K562 (cell line): Measurements from ENCODE around the gene SH2B2. TPM values are rescaled to one million over a fixed set of nuclear protein-coding genes. Genes with fewer than 3 reads are reported as not detected.

ENCODE experiments used
- ATAC-seq: fragments of 200-7000 bp; cut with Tn5 transposase; 3 replicates; pipeline ENCODE4 v1.9.1; 2020; ENCODE audit warnings: moderate library complexity
- BruUV-seq: library from RNA; stranded (reverse); fragments of 400-500 nt; replicated peaks from 2 replicates; lab custom pipeline; 2021; lab: Mats Ljungman, UMichigan
- CTCF ChIA-PET: fragments of 300-600 bp; formaldehyde crosslinking; extraction: SDS; loops from one replicate; lab custom pipeline; 2021; ENCODE audit warnings: low intra/inter-chr PET ratio; lab: Yijun Ruan, JAX
- POLR2A ChIA-PET: fragments of 300-600, 350-650 bp; sonication (Branson Sonifier 250); formaldehyde crosslinking; extraction: SDS; loops from one replicate; lab custom pipeline; 2021; ENCODE audit warnings: antibody characterized with exemption, inconsistent platforms; lab: Yijun Ruan, JAX
- DNase-seq, 4 experiments: peaks; one replicate each; pipeline versions ENCODE4 v3.0.0 to v3.0.0-alpha.2; 2011 to 2018; ENCODE audit warnings: low spot score in 3 of 4, mixed read lengths in 3 of 4; ENCODE audit errors: extremely low read depth in 1 of 4
- FAIRE-seq: peaks from 2 replicates; lab custom pipeline; 2011; peaks lifted over from hg19 to GRCh38; lab: Jason Lieb, UNC
- H2AFZ ChIP-seq: 2 replicates; pipeline ENCODE4 v1.6.0; 2011; ENCODE audit warnings: low read depth, low read length, control low read depth, inconsistent platforms
- H3K27ac ChIP-seq: fragments of 200-600 bp; 3 replicates; pipeline ENCODE4 v1.8.0; 2011; ENCODE audit warnings: low read depth, mild to moderate bottlenecking, control low read depth, inconsistent platforms, low read length, moderate library complexity, mixed read lengths; ENCODE audit errors: extremely low read depth
- H3K27me3 ChIP-seq, 2 experiments: fragments of 300-600 bp in 1 of 2; 2 replicates in 1 of 2; 3 replicates in 1 of 2; pipeline versions ENCODE4 v1.6.0 to v1.8.0; 2011; ENCODE audit warnings: inconsistent platforms in 2 of 2, low read length in 2 of 2, mild to moderate bottlenecking in 1 of 2, mixed read lengths in 1 of 2, moderate library complexity in 1 of 2; ENCODE audit not compliant: control insufficient read depth in 2 of 2, insufficient read depth in 2 of 2
- H3K36me3 ChIP-seq: fragments of 300-600 bp; 3 replicates; pipeline ENCODE4 v1.8.0; 2011; ENCODE audit warnings: mild to moderate bottlenecking, low read length, inconsistent platforms; ENCODE audit not compliant: control insufficient read depth, insufficient read depth
- H3K4me1 ChIP-seq, 2 experiments: fragments of 200-600 bp in 1 of 2; replicated peaks in 1 of 2; 2 replicates in 1 of 2; 3 replicates in 1 of 2; pipeline versions ENCODE4 v1.5.1 to v1.8.0; 2011; ENCODE audit warnings: inconsistent platforms in 2 of 2, low read length in 2 of 2, mild to moderate bottlenecking in 1 of 2, mixed read lengths in 1 of 2, moderate library complexity in 1 of 2; ENCODE audit not compliant: control insufficient read depth in 2 of 2, insufficient read depth in 2 of 2
- H3K4me2 ChIP-seq: 2 replicates; pipeline ENCODE4 v1.6.1; 2011; ENCODE audit warnings: low read length, control low read depth, inconsistent platforms, mixed read lengths; ENCODE audit not compliant: insufficient read depth
- H3K4me3 ChIP-seq: fragments of 200-600 bp; sonication (generic), shearing (Covaris generic); 2 replicates; pipeline ENCODE4 v1.5.1; 2016; ENCODE audit warnings: control low read depth, inconsistent platforms
- H3K79me2 ChIP-seq: fragments of 200-600 bp; 3 replicates; pipeline ENCODE4 v1.8.0; 2011; ENCODE audit warnings: low read length, inconsistent platforms; ENCODE audit not compliant: control insufficient read depth, insufficient read depth
- H3K9ac ChIP-seq, 2 experiments: 2 replicates each; pipeline versions ENCODE4 v1.6.0 to v1.6.1; 2011; ENCODE audit warnings: low read depth in 2 of 2, low read length in 2 of 2, control low read depth in 1 of 2, inconsistent platforms in 1 of 2, mild to moderate bottlenecking in 1 of 2, mixed read lengths in 1 of 2; ENCODE audit not compliant: insufficient read depth in 1 of 2
- H3K9me1 ChIP-seq: one replicate; pipeline ENCODE4 v1.6.0; 2011; ENCODE audit warnings: inconsistent platforms, mild to moderate bottlenecking, low read length, moderate library complexity; ENCODE audit not compliant: control insufficient read depth, insufficient read depth
- H3K9me3 ChIP-seq: replicated peaks from 2 replicates; pipeline ENCODE4 v1.5.1; 2011; ENCODE audit warnings: low read depth, low read length, inconsistent platforms; ENCODE audit not compliant: control insufficient read depth, insufficient read depth
- H4K20me1 ChIP-seq: replicated peaks from 2 replicates; pipeline ENCODE4 v1.6.1; 2011; ENCODE audit warnings: low read length, inconsistent platforms, mixed read lengths; ENCODE audit not compliant: control insufficient read depth, insufficient read depth
- ARID1B ChIP-seq: fragments of 450-650 bp; IDR thresholded peaks from 2 replicates; pipeline ENCODE4 v1.6.1; 2016; ENCODE audit warnings: antibody characterized with exemption, mild to moderate bottlenecking, inconsistent platforms
- BMI1 ChIP-seq: fragments of 150-350 bp; IDR thresholded peaks from 2 replicates; pipeline ENCODE4 v1.6.1; 2014; ENCODE audit warnings: low read length
- CCNT2 ChIP-seq: IDR thresholded peaks from 2 replicates; pipeline ENCODE4 v1.6.1; 2011; ENCODE audit warnings: borderline replicate concordance, low read depth, mild to moderate bottlenecking, moderate library complexity, mixed read lengths, low read length; ENCODE audit not compliant: insufficient read length; ENCODE audit errors: extremely low read depth
- FOXJ2 ChIP-seq: fragments of 200-800 bp; sonication (Bioruptor generic); IDR thresholded peaks from 2 replicates; pipeline ENCODE4 v1.6.1; 2016; ENCODE audit warnings: missing genetic modification characterization, missing compliant biosample characterization
- FUS ChIP-seq: fragments of 200-400 bp; formaldehyde crosslinking; optimal IDR thresholded peaks from 2 replicates; pipeline ENCODE3; 2017; ENCODE audit warnings: low read depth, low read length
- HNRNPUL1 ChIP-seq: fragments of 200-400 bp; formaldehyde crosslinking; IDR thresholded peaks from 2 replicates; pipeline ENCODE4 v1.6.1; 2017; ENCODE audit warnings: low read length
- MECOM ChIP-seq: fragments of 250-450 bp; sonication (Bioruptor Pico); IDR thresholded peaks from 2 replicates; pipeline ENCODE4 v1.8.0; 2022; ENCODE audit warnings: inconsistent platforms
- NCOA4 ChIP-seq: fragments of 450-650 bp; IDR thresholded peaks from 2 replicates; pipeline ENCODE4 v1.6.1; 2018; ENCODE audit warnings: mild to moderate bottlenecking; ENCODE audit not compliant: partially characterized antibody
- NR3C1 ChIP-seq: sonication (generic); formaldehyde crosslinking; IDR thresholded peaks from 2 replicates; pipeline ENCODE4 v1.8.1; 2022; ENCODE audit warnings: missing genetic modification reagents
- PCBP2 ChIP-seq: fragments of 200-400 bp; formaldehyde crosslinking; IDR thresholded peaks from 2 replicates; pipeline ENCODE4 v1.6.1; 2018; ENCODE audit warnings: low read length, low read depth, mild to moderate bottlenecking, moderate library complexity; ENCODE audit not compliant: poor library complexity, severe bottlenecking
- SAFB2 ChIP-seq: fragments of 200-400 bp; formaldehyde crosslinking; IDR thresholded peaks from 2 replicates; pipeline ENCODE4 v1.6.1; 2018; ENCODE audit warnings: borderline replicate concordance, low read length, low read depth, moderate library complexity; ENCODE audit not compliant: severe bottlenecking
- TRIM28 ChIP-seq: fragments of 450-650 bp; IDR thresholded peaks from 2 replicates; pipeline ENCODE4 v1.6.1; 2017
- ZBTB26 ChIP-seq: fragments of 450-650 bp; formaldehyde crosslinking; IDR thresholded peaks from 2 replicates; pipeline ENCODE4 v1.4.0; 2022; ENCODE audit warnings: missing genetic modification characterization
- ZSCAN32 ChIP-seq: fragments of 450-650 bp; formaldehyde crosslinking; IDR thresholded peaks from 2 replicates; pipeline ENCODE4 v1.4.0; 2020; ENCODE audit warnings: mild to moderate bottlenecking, moderate library complexity
- WGBS: fragments of 100-300 bp; shearing (Covaris generic); methylation state at CpG from one replicate; pipeline ENCODE4 v1.1.6; 2016; ENCODE audit warnings: low coverage, mixed read lengths; ENCODE audit not compliant: insufficient coverage; ENCODE audit errors: missing lambda C conversion rate; 5-methylcytosine and 5-hydroxymethylcytosine counted together
- in situ Hi-C: fragments of 300-500 bp; cut with MboI; formaldehyde crosslinking; loops from 4 replicates; pipeline ENCODE4 v1.15.0; 2018; ENCODE audit warnings: inconsistent platforms, mixed read lengths
- intact Hi-C: fragments of 100-400 bp; cut with micrococcal nuclease; formaldehyde crosslinking; loops from 2 replicates; pipeline ENCODE4 v1.14.2; 2022
- polyA plus RNA-seq, 8 experiments: library from polyadenylated mRNA; depleted of rRNA in 4 of 8; stranded (reverse) in 5 of 8; unstranded in 3 of 8; fragments of >200 nt; fragmentation: Nextera tagmentation in 2 of 8; fragmentation: Illumina TruSeq in 1 of 8; extraction: Ambion mirVana in 2 of 8; extraction: Trizol in 1 of 8; gene quantifications; 2 replicates each; pipeline versions ENCODE4 v1.2.1 to v1.2.3, GENCODE V29; 2011 to 2014; ENCODE audit warnings: inconsistent platforms in 1 of 8, missing spikeins in 1 of 8
- total RNA-seq, 7 experiments: library from RNA; depleted of rRNA in 6 of 7; stranded (reverse); fragments of >200 nt in 6 of 7; fragmentation: Illumina TruSeq in 2 of 7; extraction: Trizol in 2 of 7; gene quantifications; 2 replicates each; pipeline versions ENCODE4 v1.2.1 to v1.2.3, GENCODE V29; 2011 to 2021; ENCODE audit warnings: low replicate concordance in 1 of 7

SH2B2 gene
- total and polyA plus RNA-seq, 9 of the 15 experiments (the other 6 are each of a cell fraction or from before 2014, with no cell fraction given) = 0.03 to 0.89 (median 0.07) TPM; not detected in 4

DNA sequence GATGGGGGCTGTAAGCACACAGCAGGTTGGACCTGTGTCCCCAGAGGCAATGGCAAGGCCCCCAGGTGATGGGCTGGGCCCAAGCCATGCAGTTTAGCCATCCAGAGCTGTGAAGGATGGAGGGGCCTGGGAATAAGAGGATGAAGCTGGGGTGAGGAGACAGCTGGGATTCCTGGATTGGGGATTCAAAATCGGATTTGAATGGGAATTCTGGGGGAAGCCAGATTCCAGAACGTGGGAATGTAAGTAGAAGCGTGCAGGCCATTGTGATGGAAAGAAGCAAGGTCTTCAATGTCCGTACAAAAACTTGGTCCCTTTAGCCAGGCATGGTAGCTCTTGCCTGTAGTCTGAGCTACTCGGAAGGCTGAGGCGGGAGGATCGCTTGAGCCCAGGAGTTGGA is 9.8 kb downstream of the SH2B2 start:
- intact Hi-C loops = no loop called here
- no TSS peak for BruUV-seq
- Histone ChIP-seq H2AFZ (no peak overlapping the region), H3K27me3 (peaks cover 48 to 82% of the 10 kb centered on the region in 2 experiments; a peak in 4 of 5 replicates), H3K9me3 (no peaks in the 10 kb centered on the region), H3K4me2 (no peak overlapping the region), H3K4me1 (peaks cover 0 to 18% of the 10 kb centered on the region in 2 experiments; a peak in 1 of 5 replicates), H3K4me3 (no peak overlapping the region), H3K9me1 (no peaks in the 10 kb centered on the region), H3K79me2 (no peaks in the 10 kb centered on the region), H3K36me3 (no peaks in the 10 kb centered on the region), H4K20me1 (peaks cover 11% of the 10 kb centered on the region; the same call in 1 of the 2 replicates), H3K27ac (no peak overlapping the region), H3K9ac (0 out of 4 replicates have a peak overlapping the region, but pooled peaks of 1 of the 2 experiments have one; percentile 19)
- no peak for ATAC-seq
- CTCF ChIA-PET = no interaction called here
- WGBS = 21% methylated on average over 7 of the region's 7 CpGs
- in situ Hi-C loops = no loop called here
- TF ChIP-seq FUS (no peak), HNRNPUL1 (no peak), FOXJ2 (no peak), CCNT2 (no peak), ZSCAN32 (CRISPR knock-in tag) (no peak), TRIM28 (no peak), ZBTB26 (no peak), NCOA4 (no peak), MECOM (CRISPR knock-in tag) (no peak), SAFB2 (no peak), BMI1 (no peak), PCBP2 (no peak), NR3C1 (CRISPR knock-in tag) (no peak), ARID1B (no peak)
- FAIRE-seq = no peak
- POLR2A ChIA-PET = interaction anchor here (0.9 kb wide), 1 partner anchor 11 kb away, joined by 3 read pairs; no protein-coding TSS in a partner anchor
- DNase-seq = no peak
